Measurements from ENCODE around the gene CAPN5.

DNA sequence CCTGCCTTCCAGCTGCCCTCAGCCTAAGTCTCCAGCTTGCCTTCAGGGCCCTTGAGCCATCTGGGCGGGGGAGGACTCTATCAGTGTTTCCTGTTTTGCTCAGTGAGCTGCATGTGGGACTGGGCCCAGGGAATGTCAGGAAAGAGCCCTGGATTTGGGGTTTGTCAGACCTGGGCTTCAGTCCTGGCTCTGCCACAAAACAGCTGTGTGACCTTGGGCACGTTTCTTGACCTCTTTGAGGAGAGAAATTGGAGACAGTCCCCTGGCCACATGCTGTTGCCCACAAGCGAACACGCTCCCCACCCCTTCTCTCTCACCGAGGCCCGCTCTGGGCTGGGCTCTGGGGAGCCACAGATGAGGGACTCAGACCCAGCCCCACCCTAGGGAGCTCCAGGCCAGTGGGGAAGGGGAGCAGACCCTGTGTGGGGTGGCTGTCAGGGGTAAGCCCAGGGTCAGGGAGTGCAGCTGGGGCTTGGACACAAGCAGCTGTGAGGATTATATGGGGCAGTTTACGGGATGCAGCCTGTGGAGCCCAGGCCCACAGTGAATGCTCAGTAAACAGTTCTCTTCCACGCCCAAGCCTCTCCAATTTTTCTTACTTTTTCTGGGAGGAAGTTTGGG is 73.6 kb downstream of the CAPN5 start:
- TF ChIP-seq YY1 (IDR thresholded peaks at IDR 0.05; ENCODE audit: low read depth, low read length) (no peak), NRF1 (IDR thresholded peaks at IDR 0.05; ENCODE audit: low read depth, low read length) (no peak), TAF7 (optimal IDR thresholded peaks at IDR 0.05; ENCODE audit: borderline replicate concordance, low read depth, low read length) (no peak), POLR2AphosphoS5 (IDR thresholded peaks at IDR 0.05; ENCODE audit: low read depth, low read length) (no peak), RBBP5 (IDR thresholded peaks at IDR 0.05; ENCODE audit: borderline replicate concordance, low read depth, low read length) (0 out of 2 replicates have a peak, but pooled peaks have one; percentile 39), CBX5 (IDR thresholded peaks at IDR 0.05; ENCODE audit: low read depth, low read length) (no peak), POLR2A (IDR thresholded peaks at IDR 0.05; ENCODE audit: control extremely low read depth in 1 of 2, low read depth in 2 of 2, low read length in 2 of 2) (no peak), RXRA (IDR thresholded peaks at IDR 0.05; ENCODE audit: insufficient read depth, low read depth, low read length) (no peak), KDM5A (IDR thresholded peaks at IDR 0.05; ENCODE audit: low read length) (no peak)
- TF ChIP-seq, protein P1, sequence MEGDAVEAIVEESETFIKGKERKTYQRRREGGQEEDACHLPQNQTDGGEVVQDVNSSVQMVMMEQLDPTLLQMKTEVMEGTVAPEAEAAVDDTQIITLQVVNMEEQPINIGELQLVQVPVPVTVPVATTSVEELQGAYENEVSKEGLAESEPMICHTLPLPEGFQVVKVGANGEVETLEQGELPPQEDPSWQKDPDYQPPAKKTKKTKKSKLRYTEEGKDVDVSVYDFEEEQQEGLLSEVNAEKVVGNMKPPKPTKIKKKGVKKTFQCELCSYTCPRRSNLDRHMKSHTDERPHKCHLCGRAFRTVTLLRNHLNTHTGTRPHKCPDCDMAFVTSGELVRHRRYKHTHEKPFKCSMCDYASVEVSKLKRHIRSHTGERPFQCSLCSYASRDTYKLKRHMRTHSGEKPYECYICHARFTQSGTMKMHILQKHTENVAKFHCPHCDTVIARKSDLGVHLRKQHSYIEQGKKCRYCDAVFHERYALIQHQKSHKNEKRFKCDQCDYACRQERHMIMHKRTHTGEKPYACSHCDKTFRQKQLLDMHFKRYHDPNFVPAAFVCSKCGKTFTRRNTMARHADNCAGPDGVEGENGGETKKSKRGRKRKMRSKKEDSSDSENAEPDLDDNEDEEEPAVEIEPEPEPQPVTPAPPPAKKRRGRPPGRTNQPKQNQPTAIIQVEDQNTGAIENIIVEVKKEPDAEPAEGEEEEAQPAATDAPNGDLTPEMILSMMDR (IDR thresholded peaks at IDR 0.05; ENCODE audit: control extremely low read depth in 1 of 3, insufficient read depth in 1 of 3, low read depth in 1 of 3, low read length in 3 of 3), result no peak
- TF ChIP-seq, protein P2, sequence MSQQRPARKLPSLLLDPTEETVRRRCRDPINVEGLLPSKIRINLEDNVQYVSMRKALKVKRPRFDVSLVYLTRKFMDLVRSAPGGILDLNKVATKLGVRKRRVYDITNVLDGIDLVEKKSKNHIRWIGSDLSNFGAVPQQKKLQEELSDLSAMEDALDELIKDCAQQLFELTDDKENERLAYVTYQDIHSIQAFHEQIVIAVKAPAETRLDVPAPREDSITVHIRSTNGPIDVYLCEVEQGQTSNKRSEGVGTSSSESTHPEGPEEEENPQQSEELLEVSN (IDR thresholded peaks at IDR 0.05), result no peak
- TF ChIP-seq, protein P3, sequence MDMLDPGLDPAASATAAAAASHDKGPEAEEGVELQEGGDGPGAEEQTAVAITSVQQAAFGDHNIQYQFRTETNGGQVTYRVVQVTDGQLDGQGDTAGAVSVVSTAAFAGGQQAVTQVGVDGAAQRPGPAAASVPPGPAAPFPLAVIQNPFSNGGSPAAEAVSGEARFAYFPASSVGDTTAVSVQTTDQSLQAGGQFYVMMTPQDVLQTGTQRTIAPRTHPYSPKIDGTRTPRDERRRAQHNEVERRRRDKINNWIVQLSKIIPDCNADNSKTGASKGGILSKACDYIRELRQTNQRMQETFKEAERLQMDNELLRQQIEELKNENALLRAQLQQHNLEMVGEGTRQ (IDR thresholded peaks at IDR 0.05; ENCODE audit: low read length), result no peak
- TF ChIP-seq, protein P4, sequence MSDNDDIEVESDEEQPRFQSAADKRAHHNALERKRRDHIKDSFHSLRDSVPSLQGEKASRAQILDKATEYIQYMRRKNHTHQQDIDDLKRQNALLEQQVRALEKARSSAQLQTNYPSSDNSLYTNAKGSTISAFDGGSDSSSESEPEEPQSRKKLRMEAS (IDR thresholded peaks at IDR 0.05), result no peak
